BE2C (cell line): Measurements from ENCODE around the gene E2F4.
A peak's percentile ranks its signal among the peaks of the same experiment; 100 is the strongest.

Source experiments
- DNase-seq: peaks from one replicate; pipeline ENCODE4 v3.0.0-alpha.2; 2020
- H3K27me3 ChIP-seq: fragments of 250-450 bp; sonication (Bioruptor Pico); 2 replicates; pipeline ENCODE4 v1.5.1; 2020; ENCODE audit warnings: mild to moderate bottlenecking
- H3K36me3 ChIP-seq: fragments of 250-450 bp; sonication (Bioruptor Pico); 2 replicates; pipeline ENCODE4 v1.5.1; 2020; ENCODE audit warnings: mild to moderate bottlenecking
- H3K4me1 ChIP-seq: fragments of 250-450 bp; sonication (Bioruptor Pico); 2 replicates; pipeline ENCODE4 v1.5.1; 2020
- H3K4me3 ChIP-seq: 2 replicates; pipeline ENCODE4 v1.5.1; 2011; ENCODE audit warnings: low read depth, low read length
- H3K9me3 ChIP-seq: fragments of 250-450 bp; sonication (Bioruptor Pico); 2 replicates; pipeline ENCODE4 v1.5.1; 2020
- CTCF ChIP-seq: IDR thresholded peaks from 2 replicates; pipeline ENCODE4 v1.5.1; 2012; ENCODE audit warnings: mild to moderate bottlenecking, low read depth, low read length

E2F4 gene

GRCh38 chr16:67240506-67240905, 48.6 kb downstream of the E2F4 start:
- Histone ChIP-seq H3K4me1 (peaks cover 20% of the 10 kb centered on the region), H3K4me3 (no peak overlapping the region)
- no peak for DNase-seq

GRCh38 chr16:67241008-67241900, 49.3 kb downstream of the E2F4 start:
- H3K4me1 ChIP-seq = peaks cover 17% of the 10 kb centered on the region
- no peaks in the 10 kb centered on the region for H3K27me3 ChIP-seq
- H3K4me3 ChIP-seq = no peak overlapping the region
- no peak for DNase-seq
- H3K9me3 ChIP-seq = no peaks in the 10 kb centered on the region
- no peak for TF ChIP-seq CTCF
- peaks cover 6% of the 10 kb centered on the region; the same call in 1 of the 2 replicates for H3K36me3 ChIP-seq

More at GRCh38 chr16:67240506-67240905, 48.6 kb downstream of the E2F4 start:
- Histone ChIP-seq H3K9me3 (no peaks in the 10 kb centered on the region), H3K36me3 (peaks cover 8% of the 10 kb centered on the region; the same call in 1 of the 2 replicates), H3K27me3 (no peaks in the 10 kb centered on the region)
- TF ChIP-seq CTCF = no peak

- Histone ChIP-seq H3K9me3 (no peaks in the 10 kb centered on the region), H3K27me3 (no peaks in the 10 kb centered on the region), H3K4me1 (peaks cover 16% of the 10 kb centered on the region), H3K36me3 (peaks cover under 1% of the 10 kb centered on the region; the same call in 1 of the 2 replicates), H3K4me3 (no peak overlapping the region)
- no peak for DNase-seq
- no peak for TF ChIP-seq CTCF
Observed at GRCh38 chr16:67242138-67242730, 50.3 kb downstream of the E2F4 start.

- H3K4me1 ChIP-seq = peaks cover 21% of the 10 kb centered on the region
- no peaks in the 10 kb centered on the region for H3K36me3 ChIP-seq
- DNase-seq = peak; percentile 61
- no peak overlapping the region for H3K4me3 ChIP-seq
- H3K27me3 ChIP-seq = peaks cover 1% of the 10 kb centered on the region
- H3K9me3 ChIP-seq = no peaks in the 10 kb centered on the region
- no peak for TF ChIP-seq CTCF
Observed at GRCh38 chr16:67243481-67243880, 51.5 kb downstream of the E2F4 start.

- no peak for TF ChIP-seq CTCF
- peak; percentile 46 for DNase-seq
- H3K36me3 ChIP-seq = no peaks in the 10 kb centered on the region
- peaks cover 21% of the 10 kb centered on the region for H3K4me1 ChIP-seq
- H3K4me3 ChIP-seq = no peak overlapping the region
- H3K9me3 ChIP-seq = no peaks in the 10 kb centered on the region
- H3K27me3 ChIP-seq = peaks cover 12% of the 10 kb centered on the region
Observed at GRCh38 chr16:67244387-67245185, 52.6 kb downstream of the E2F4 start.
